OCI-LY1 (cell line): ENCODE measurements around the gene GBP2.

ENCODE experiments used
- EZH2 ChIP-seq: fragments of 200-600 bp; sonication (generic), shearing (Covaris generic); IDR thresholded peaks from 2 replicates; pipeline ENCODE4 v1.8.0; 2017; ENCODE audit warnings: borderline replicate concordance, mixed run types, mild to moderate bottlenecking, antibody characterized with exemption, low read length, moderate library complexity, mixed read lengths
- TF ChIP-seq, protein P1 (sequence below): fragments of 200-600 bp; sonication (generic), shearing (Covaris generic); IDR thresholded peaks from 2 replicates; pipeline ENCODE4 v1.5.1; 2017; ENCODE audit warnings: mild to moderate bottlenecking, antibody characterized with exemption, low read length, moderate library complexity, mixed read lengths

DNA sequence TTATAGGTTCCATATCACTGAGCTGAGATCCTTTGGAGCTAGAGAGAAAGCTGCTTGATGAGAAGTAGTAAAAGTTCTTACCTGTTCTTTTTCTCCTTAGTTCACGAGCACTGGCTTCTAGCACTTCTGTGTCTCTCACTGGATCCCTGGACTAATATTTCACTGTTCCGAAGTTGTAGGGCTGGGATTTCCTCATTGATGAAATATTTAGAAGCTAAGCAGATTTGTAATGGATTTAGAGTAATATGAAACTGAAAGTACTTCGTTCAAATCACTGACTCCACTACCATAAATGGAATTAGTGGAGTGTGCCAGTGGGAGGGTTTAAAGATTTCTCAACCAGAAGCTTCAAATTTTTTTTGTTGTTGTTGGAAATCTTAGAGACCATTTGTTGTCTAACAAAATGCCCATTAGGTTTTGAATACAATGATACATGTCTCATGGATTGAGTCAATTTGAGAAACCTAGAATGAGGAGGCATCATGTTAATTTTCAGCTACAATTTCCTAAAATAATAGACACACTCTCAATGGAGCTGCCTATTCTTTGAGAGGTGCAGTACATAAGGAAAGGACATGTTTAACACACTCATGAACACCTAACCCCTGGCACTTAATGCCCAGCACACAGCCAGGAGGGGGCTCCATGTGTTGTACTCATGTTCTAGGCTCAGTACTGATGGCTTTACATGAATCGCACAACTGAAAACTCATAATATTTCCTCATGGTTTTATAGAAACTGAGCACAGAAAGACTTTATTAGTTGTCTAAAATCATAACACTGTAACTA lies 60.6 kb downstream of the GBP2 start, which contains the start of gene GBP1:
- TF ChIP-seq, protein P1, sequence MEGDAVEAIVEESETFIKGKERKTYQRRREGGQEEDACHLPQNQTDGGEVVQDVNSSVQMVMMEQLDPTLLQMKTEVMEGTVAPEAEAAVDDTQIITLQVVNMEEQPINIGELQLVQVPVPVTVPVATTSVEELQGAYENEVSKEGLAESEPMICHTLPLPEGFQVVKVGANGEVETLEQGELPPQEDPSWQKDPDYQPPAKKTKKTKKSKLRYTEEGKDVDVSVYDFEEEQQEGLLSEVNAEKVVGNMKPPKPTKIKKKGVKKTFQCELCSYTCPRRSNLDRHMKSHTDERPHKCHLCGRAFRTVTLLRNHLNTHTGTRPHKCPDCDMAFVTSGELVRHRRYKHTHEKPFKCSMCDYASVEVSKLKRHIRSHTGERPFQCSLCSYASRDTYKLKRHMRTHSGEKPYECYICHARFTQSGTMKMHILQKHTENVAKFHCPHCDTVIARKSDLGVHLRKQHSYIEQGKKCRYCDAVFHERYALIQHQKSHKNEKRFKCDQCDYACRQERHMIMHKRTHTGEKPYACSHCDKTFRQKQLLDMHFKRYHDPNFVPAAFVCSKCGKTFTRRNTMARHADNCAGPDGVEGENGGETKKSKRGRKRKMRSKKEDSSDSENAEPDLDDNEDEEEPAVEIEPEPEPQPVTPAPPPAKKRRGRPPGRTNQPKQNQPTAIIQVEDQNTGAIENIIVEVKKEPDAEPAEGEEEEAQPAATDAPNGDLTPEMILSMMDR = no peak
- no peak for TF ChIP-seq EZH2
